Neuronal stem cell (in vitro differentiated cells): ENCODE results near the gene FILIP1L.

Experiments used
- DNase-seq: peaks from one replicate; pipeline ENCODE4 v3.0.0-alpha.2; 2013; ENCODE audit warnings: low spot score
- H2AFZ ChIP-seq: one replicate; pipeline ENCODE4 v1.6.1; 2013; ENCODE audit warnings: mild to moderate bottlenecking, low read length, inconsistent platforms
- H2AK5ac ChIP-seq: 2 replicates; pipeline ENCODE4 v1.6.1; 2013; ENCODE audit warnings: low read depth, mild to moderate bottlenecking, inconsistent platforms, low read length, moderate library complexity, mixed read lengths
- H2BK120ac ChIP-seq: 2 replicates; pipeline ENCODE4 v1.6.1; 2013; ENCODE audit warnings: low read depth, mild to moderate bottlenecking, inconsistent platforms, low read length, moderate library complexity, mixed read lengths
- H2BK12ac ChIP-seq: one replicate; pipeline ENCODE4 v1.6.1; 2013; ENCODE audit warnings: low read length, inconsistent platforms
- H2BK15ac ChIP-seq: 2 replicates; pipeline ENCODE4 v1.6.1; 2013; ENCODE audit warnings: mild to moderate bottlenecking, low read length, inconsistent platforms, mixed read lengths
- H2BK5ac ChIP-seq: one replicate; pipeline ENCODE4 v1.6.1; 2013; ENCODE audit warnings: inconsistent platforms, mild to moderate bottlenecking, low read length, moderate library complexity
- H3K14ac ChIP-seq: one replicate; pipeline ENCODE4 v1.6.1; 2013; ENCODE audit warnings: low read length, inconsistent platforms
- H3K18ac ChIP-seq: 2 replicates; pipeline ENCODE4 v1.6.1; 2013; ENCODE audit warnings: low read length, inconsistent platforms
- H3K23ac ChIP-seq: 2 replicates; pipeline ENCODE4 v1.6.1; 2013; ENCODE audit warnings: low read depth, mild to moderate bottlenecking, mixed read lengths, low read length, inconsistent platforms; ENCODE audit not compliant: poor library complexity
- H3K27ac ChIP-seq: replicated peaks from 3 replicates; pipeline ENCODE4 v1.5.1; 2013; ENCODE audit warnings: low read length, inconsistent platforms
- H3K27me3 ChIP-seq, 3 experiments: 2 replicates each; pipeline ENCODE4 v1.6.1; 2013; ENCODE audit warnings: low read length in 3 of 3, mild to moderate bottlenecking in 2 of 3, inconsistent platforms in 1 of 3, low read depth in 1 of 3, mixed read lengths in 1 of 3, moderate library complexity in 1 of 3; ENCODE audit not compliant: control insufficient read depth in 3 of 3, insufficient read depth in 3 of 3
- H3K36me3 ChIP-seq, 2 donors: replicated peaks in 1 of 2; 2 replicates each; pipeline ENCODE4 v1.6.1; 2013; ENCODE audit warnings: low read length in 2 of 2; ENCODE audit not compliant: control insufficient read depth in 2 of 2, insufficient read depth in 2 of 2
- H3K4ac ChIP-seq: 2 replicates; pipeline ENCODE4 v1.6.1; 2013; ENCODE audit warnings: inconsistent platforms, mild to moderate bottlenecking, low read length, moderate library complexity
- H3K4me1 ChIP-seq, 2 donors: 1 replicate in 1 of 2; 2 replicates in 1 of 2; pipeline ENCODE4 v1.6.1; 2013; ENCODE audit warnings: low read length in 2 of 2, low read depth in 1 of 2; ENCODE audit not compliant: control insufficient read depth in 2 of 2, insufficient read depth in 1 of 2
- H3K4me2 ChIP-seq: one replicate; pipeline ENCODE4 v1.6.1; 2013; ENCODE audit warnings: mild to moderate bottlenecking, low read length, inconsistent platforms; ENCODE audit not compliant: insufficient read depth, poor library complexity, severe bottlenecking
- H3K4me3 ChIP-seq, 2 donors: 2 replicates each; pipeline ENCODE4 v1.5.1; 2013; ENCODE audit warnings: low read length in 2 of 2, mild to moderate bottlenecking in 2 of 2, inconsistent platforms in 1 of 2, moderate library complexity in 1 of 2
- H3K79me1 ChIP-seq: one replicate; pipeline ENCODE4 v1.6.1; 2013; ENCODE audit warnings: low read depth, mild to moderate bottlenecking, inconsistent platforms, low read length, moderate library complexity
- H3K9ac ChIP-seq: one replicate; pipeline ENCODE4 v1.6.1; 2013; ENCODE audit warnings: mild to moderate bottlenecking, low read depth, low read length, inconsistent platforms; ENCODE audit not compliant: poor library complexity
- H3K9me3 ChIP-seq, 2 donors: replicated peaks in 1 of 2; 2 replicates each; pipeline versions ENCODE3 to v1.6.1; 2013; ENCODE audit warnings: low read length in 2 of 2, mild to moderate bottlenecking in 2 of 2, inconsistent platforms in 1 of 2, low read depth in 1 of 2, mixed read lengths in 1 of 2, moderate library complexity in 1 of 2; ENCODE audit not compliant: control insufficient read depth in 2 of 2, insufficient read depth in 1 of 2
- H4K8ac ChIP-seq: one replicate; pipeline ENCODE4 v1.6.1; 2013; ENCODE audit warnings: low read depth, mild to moderate bottlenecking, inconsistent platforms, low read length, moderate library complexity
- H4K91ac ChIP-seq: one replicate; pipeline ENCODE4 v1.6.1; 2013; ENCODE audit warnings: low read length, low read depth, mild to moderate bottlenecking, inconsistent platforms; ENCODE audit not compliant: poor library complexity
- WGBS, 2 donors: extraction: QIAGEN DNeasy Blood & Tissue Kit; methylation state at CpG; one replicate each; pipeline ENCODE4 v1.1.7; 2013; ENCODE audit warnings: missing lambda C conversion rate in 2 of 2, mixed read lengths in 1 of 2; ENCODE audit not compliant: insufficient read length in 2 of 2, insufficient replicate concordance in 1 of 2; ENCODE audit errors: extremely low coverage in 2 of 2; 5-methylcytosine and 5-hydroxymethylcytosine counted together

FILIP1L gene

DNA sequence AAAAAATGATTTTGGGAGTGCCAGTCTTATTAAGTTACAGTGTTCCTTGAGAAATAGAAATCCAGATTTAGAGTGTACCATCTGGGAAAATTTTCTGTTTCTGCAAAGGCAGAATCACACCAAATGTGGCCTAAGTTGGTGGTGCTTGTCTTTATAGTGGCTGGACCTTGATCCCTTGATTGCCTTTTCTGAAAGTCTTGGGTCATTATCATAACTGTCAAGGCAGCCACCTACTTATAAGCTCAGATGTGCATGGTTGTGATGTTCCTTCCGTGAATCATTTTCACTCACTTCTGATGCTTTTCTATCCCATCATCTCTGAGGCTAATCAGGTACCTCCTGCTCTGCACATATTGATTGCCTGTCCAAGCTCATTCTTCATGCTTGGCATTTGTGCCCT lies 276.6 kb downstream of the FILIP1L start:
- no peak overlapping the region for H2AFZ ChIP-seq
- no peak overlapping the region for H2AK5ac ChIP-seq
- H3K36me3 ChIP-seq: no peaks in the 10 kb centered on the region
- DNase-seq: no peak
- no peak overlapping the region for H3K4ac ChIP-seq
- no peaks in the 10 kb centered on the region for H3K4me1 ChIP-seq
- H3K9me3 ChIP-seq: no peaks in the 10 kb centered on the region
- H3K4me2 ChIP-seq: no peak overlapping the region
- no peak overlapping the region for H2BK120ac ChIP-seq
- no peak overlapping the region for H3K27ac ChIP-seq
- no peak overlapping the region for H3K14ac ChIP-seq
- H3K9ac ChIP-seq: no peak overlapping the region
- H2BK12ac ChIP-seq: no peak overlapping the region
- no peak overlapping the region for H3K23ac ChIP-seq
- H2BK15ac ChIP-seq: no peak overlapping the region
- no peak overlapping the region for H3K18ac ChIP-seq
- H2BK5ac ChIP-seq: no peak overlapping the region
- H3K79me1 ChIP-seq: peaks cover 3% of the 10 kb centered on the region
- no peak overlapping the region for H4K91ac ChIP-seq
- no peak overlapping the region for H4K8ac ChIP-seq
- no peaks in the 10 kb centered on the region for H3K27me3 ChIP-seq
- H3K4me3 ChIP-seq: no peak overlapping the region
- no CpG with 5 or more reads among the region's 1 CpG for WGBS, 2 donors

DNA sequence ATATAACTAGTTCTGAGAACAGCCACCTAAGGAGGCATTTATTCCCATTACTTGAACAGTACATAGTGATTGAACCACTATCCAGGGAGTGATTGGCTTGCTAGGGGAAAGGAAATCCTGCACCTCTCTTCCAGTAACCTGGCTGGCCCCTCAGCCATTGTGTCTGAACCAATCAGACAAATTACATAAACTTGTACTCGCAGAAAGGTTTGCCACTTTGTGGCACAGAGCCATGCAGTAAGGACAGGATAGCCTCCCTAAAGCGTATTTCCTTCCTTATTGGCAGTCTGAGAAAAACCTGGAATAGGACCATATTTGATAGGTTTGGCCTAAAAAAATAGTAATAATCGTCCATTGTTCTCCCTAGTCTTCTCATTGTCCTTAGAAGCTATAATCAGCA lies 277.6 kb downstream of the FILIP1L start:
- no peaks in the 10 kb centered on the region for H3K4me1 ChIP-seq
- H4K8ac ChIP-seq: no peak overlapping the region
- no peak overlapping the region for H2AK5ac ChIP-seq
- H3K4ac ChIP-seq: no peak overlapping the region
- DNase-seq: no peak
- no peak overlapping the region for H3K23ac ChIP-seq
- H2BK12ac ChIP-seq: no peak overlapping the region
- no peak overlapping the region for H3K18ac ChIP-seq
- no CpG with 5 or more reads among the region's 3 CpGs for WGBS, 2 donors
- H4K91ac ChIP-seq: no peak overlapping the region
- H3K79me1 ChIP-seq: peaks cover 3% of the 10 kb centered on the region
- H2BK15ac ChIP-seq: no peak overlapping the region
- H3K9me3 ChIP-seq: no peaks in the 10 kb centered on the region
- H2BK120ac ChIP-seq: no peak overlapping the region
- H3K4me3 ChIP-seq: no peak overlapping the region
- no peak overlapping the region for H3K4me2 ChIP-seq
- no peak overlapping the region for H3K27ac ChIP-seq
- no peaks in the 10 kb centered on the region for H3K36me3 ChIP-seq
- H2BK5ac ChIP-seq: no peak overlapping the region
- H2AFZ ChIP-seq: no peak overlapping the region
- H3K9ac ChIP-seq: no peak overlapping the region
- H3K27me3 ChIP-seq: no peaks in the 10 kb centered on the region
- H3K14ac ChIP-seq: no peak overlapping the region

DNA sequence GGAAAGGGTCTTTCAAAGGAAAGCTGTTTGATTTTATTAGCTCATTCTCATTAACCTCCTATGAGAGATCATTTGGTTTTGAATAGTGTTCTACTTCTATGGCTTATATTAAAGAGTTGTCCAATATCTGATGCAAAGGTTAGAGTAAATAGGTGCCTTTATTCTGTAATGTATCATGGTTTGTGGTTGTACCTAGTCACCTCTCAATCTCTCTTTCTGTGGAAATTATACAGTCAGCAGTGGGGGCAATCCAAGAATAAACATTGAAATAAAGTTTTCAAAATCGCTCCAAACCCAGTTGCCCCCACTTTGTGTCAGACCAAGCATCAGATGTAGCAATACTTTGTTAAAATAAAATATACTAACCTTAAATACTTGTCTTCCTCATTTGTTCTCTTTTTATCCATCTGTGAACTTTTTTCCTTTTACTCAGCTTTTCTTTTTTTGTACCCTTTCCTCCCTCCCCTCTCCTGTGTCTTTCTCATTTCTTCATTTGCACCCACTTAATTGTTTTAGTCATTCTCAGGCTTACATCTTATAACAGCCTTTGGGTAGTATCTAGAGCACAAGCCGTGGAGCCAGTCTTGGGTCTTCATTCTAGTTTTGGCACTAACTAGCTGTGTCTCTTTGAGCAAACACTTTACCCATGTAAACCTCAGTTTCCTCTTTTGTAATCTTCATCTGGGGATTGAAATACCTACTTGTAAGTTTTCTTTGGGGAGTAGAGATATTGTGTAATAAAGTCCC lies 279.9 kb downstream of the FILIP1L start:
- H3K9me3 ChIP-seq: no peaks in the 10 kb centered on the region
- H4K91ac ChIP-seq: no peak overlapping the region
- no peak overlapping the region for H3K9ac ChIP-seq
- H3K27me3 ChIP-seq: no peaks in the 10 kb centered on the region
- WGBS, 2 donors: no CpG with 5 or more reads among the region's 2 CpGs
- no peak overlapping the region for H3K18ac ChIP-seq
- H3K27ac ChIP-seq: no peak overlapping the region
- no peak overlapping the region for H3K23ac ChIP-seq
- no peak overlapping the region for H4K8ac ChIP-seq
- H3K4me1 ChIP-seq: no peaks in the 10 kb centered on the region
- DNase-seq: no peak
- no peak overlapping the region for H3K14ac ChIP-seq
- H3K36me3 ChIP-seq: no peaks in the 10 kb centered on the region
- H3K79me1 ChIP-seq: peaks cover 3% of the 10 kb centered on the region
- no peak overlapping the region for H2BK15ac ChIP-seq
- H3K4ac ChIP-seq: no peak overlapping the region
- H2BK12ac ChIP-seq: no peak overlapping the region
- no peak overlapping the region for H2BK120ac ChIP-seq
- no peak overlapping the region for H3K4me2 ChIP-seq
- H2AFZ ChIP-seq: no peak overlapping the region
- H2AK5ac ChIP-seq: no peak overlapping the region
- no peak overlapping the region for H2BK5ac ChIP-seq
- no peak overlapping the region for H3K4me3 ChIP-seq

DNA sequence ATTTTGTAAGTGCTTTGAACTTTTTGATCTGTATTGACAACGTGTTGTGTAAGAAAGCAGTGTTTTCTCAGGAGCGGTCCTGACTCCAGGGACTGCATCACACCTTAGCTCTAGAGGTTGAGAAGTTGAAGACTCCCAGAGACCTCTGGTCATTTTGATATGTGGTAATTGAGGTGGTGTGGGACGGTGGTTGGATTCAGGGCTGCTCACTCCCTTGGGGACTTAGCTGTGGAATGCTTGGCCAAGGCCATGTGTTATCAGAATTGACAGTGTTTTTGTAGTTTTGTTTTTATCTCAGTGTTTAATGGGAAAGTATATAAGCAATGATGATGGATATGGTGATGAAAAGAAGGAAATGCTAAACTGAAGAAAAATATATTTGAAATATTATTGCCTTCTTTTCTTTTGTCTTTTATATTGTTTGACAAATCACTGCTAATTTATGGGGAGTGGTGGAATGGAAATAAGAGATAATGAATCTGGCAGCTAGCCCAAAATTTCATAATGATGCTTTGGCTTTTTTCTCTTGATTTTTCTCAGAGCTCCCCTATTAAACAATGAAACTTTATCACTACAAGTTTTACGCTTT lies 280.6 kb downstream of the FILIP1L start:
- DNase-seq: no peak
- Histone ChIP-seq H3K18ac (no peak overlapping the region), H3K27me3 (no peaks in the 10 kb centered on the region), H3K36me3 (no peaks in the 10 kb centered on the region), H2BK12ac (no peak overlapping the region), H2AFZ (no peak overlapping the region), H2AK5ac (no peak overlapping the region), H3K79me1 (peaks cover 1% of the 10 kb centered on the region), H3K9me3 (no peaks in the 10 kb centered on the region), H2BK5ac (no peak overlapping the region), H3K14ac (no peak overlapping the region), H2BK120ac (no peak overlapping the region), H2BK15ac (no peak overlapping the region), H3K27ac (no peak overlapping the region), H3K4me3 (no peak overlapping the region), H3K4me1 (peaks cover 0 to under 1% of the 10 kb centered on the region in 2 donors), H3K9ac (no peak overlapping the region), H4K8ac (no peak overlapping the region), H4K91ac (no peak overlapping the region), H3K4ac (no peak overlapping the region), H3K4me2 (no peak overlapping the region), H3K23ac (no peak overlapping the region)
- WGBS, 2 donors: no CpG with 5 or more reads among the region's 4 CpGs
